ENCODE results near the gene BMPR2.

- no peak for TF ChIP-seq POLR2A (IDR thresholded peaks at IDR 0.05; ENCODE audit: low read depth, low read length)
- no peak for TF ChIP-seq CTCF (conservative IDR thresholded peaks at IDR 0.05; ENCODE audit: low read depth, low read length)
- TF ChIP-seq MAFK (IDR thresholded peaks at IDR 0.05; ENCODE audit: low read depth, low read length): no peak
- no peak for TF ChIP-seq CHD1 (IDR thresholded peaks at IDR 0.05; ENCODE audit: low read depth, low read length)
- no peak for TF ChIP-seq BHLHE40 (IDR thresholded peaks at IDR 0.05; ENCODE audit: low read depth, low read length)
- TF ChIP-seq, protein P1, sequence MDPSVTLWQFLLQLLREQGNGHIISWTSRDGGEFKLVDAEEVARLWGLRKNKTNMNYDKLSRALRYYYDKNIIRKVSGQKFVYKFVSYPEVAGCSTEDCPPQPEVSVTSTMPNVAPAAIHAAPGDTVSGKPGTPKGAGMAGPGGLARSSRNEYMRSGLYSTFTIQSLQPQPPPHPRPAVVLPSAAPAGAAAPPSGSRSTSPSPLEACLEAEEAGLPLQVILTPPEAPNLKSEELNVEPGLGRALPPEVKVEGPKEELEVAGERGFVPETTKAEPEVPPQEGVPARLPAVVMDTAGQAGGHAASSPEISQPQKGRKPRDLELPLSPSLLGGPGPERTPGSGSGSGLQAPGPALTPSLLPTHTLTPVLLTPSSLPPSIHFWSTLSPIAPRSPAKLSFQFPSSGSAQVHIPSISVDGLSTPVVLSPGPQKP (IDR thresholded peaks at IDR 0.05; ENCODE audit: borderline replicate concordance, low read depth, low read length): no peak
- no peak for TF ChIP-seq SMC3 (IDR thresholded peaks at IDR 0.05; ENCODE audit: low read depth, low read length)
- TF ChIP-seq, protein P2, sequence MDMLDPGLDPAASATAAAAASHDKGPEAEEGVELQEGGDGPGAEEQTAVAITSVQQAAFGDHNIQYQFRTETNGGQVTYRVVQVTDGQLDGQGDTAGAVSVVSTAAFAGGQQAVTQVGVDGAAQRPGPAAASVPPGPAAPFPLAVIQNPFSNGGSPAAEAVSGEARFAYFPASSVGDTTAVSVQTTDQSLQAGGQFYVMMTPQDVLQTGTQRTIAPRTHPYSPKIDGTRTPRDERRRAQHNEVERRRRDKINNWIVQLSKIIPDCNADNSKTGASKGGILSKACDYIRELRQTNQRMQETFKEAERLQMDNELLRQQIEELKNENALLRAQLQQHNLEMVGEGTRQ (IDR thresholded peaks at IDR 0.05; ENCODE audit: low read depth, low read length): no peak
These were observed 50.6 kb downstream of the BMPR2 start for GRCh38 chr2:202426751-202427150.
